ENCODE results near the gene GPX1. TPM values are rescaled to one million over a fixed set of nuclear protein-coding genes. Genes with fewer than 3 reads are reported as not detected.

GPX1 gene
- total and polyA plus RNA-seq, 2 of the 8 experiments (the other 6 are each of a cell fraction or from before 2014, with no cell fraction given) = 250 to 757 TPM

DNA sequence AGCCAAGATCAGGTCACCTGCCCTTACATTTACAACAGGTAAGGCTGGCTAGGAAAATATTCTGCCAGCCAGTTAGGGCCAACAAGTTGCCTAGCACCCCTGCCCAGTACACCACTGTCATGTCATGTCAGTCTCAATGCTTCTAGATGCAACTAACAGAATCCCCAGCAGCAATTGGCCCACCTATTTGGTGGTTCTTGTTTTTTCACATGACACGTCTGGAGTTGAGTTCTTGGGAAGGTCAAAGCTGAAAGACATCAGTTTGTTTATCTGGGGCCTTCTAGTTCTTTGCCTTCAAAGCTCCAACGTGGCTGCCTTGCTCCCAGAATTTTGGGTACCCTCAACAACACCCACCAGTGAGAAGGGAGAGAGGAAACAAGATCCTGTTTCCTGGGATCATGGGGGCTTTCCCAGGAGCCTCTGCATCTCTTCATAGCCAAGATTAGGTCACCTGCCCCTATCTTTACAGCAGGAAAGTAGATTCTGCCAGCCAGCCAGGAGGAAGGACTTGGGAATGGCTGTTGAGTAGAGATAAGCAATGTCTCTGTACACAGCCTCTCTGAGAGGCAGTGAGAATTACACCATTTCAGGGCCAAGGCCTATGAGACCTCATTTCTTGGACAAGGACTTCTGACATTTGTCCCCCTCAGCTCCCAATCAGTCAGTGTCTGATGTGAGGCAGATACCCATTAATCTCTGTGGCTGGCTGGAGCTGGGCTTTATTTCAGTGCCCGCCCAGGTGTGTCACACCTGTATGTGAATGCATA is 8.6 kb downstream of the GPX1 start:
- no peak overlapping the region for H3K4me2 ChIP-seq (ENCODE audit: insufficient read depth in 1 of 2, low read depth in 2 of 2, low read length in 2 of 2)
- H2BK20ac ChIP-seq (ENCODE audit: low read length) = no peak overlapping the region
- POLR2A ChIA-PET (ENCODE audit: partially characterized antibody) = interaction anchor here (0.7 to 4.3 kb wide), 2 partner anchors 9 to 148 kb away, joined by 3 to 20 read pairs; partner anchors contain the start of gene GPX1
- H3K9ac ChIP-seq (replicated peaks in 1 of 4; ENCODE audit: extremely low read depth in 1 of 4, low read depth in 3 of 4, low read length in 3 of 4) = no peak overlapping the region
- H4K8ac ChIP-seq (ENCODE audit: extremely low read depth, insufficient read depth, low read length) = no peak overlapping the region
- no peaks in the 10 kb centered on the region; the same call in 1 of the 2 replicates for H3K23me2 ChIP-seq (ENCODE audit: low read depth, low read length)
- TF ChIP-seq, protein P1, sequence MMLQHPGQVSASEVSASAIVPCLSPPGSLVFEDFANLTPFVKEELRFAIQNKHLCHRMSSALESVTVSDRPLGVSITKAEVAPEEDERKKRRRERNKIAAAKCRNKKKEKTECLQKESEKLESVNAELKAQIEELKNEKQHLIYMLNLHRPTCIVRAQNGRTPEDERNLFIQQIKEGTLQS (IDR thresholded peaks at IDR 0.05; ENCODE audit: insufficient read depth, low read depth, low read length) = no peak
- TF ChIP-seq NANOG (IDR thresholded peaks at IDR 0.05; ENCODE audit: insufficient read depth, low read depth, low read length, poor library complexity, severe bottlenecking) (no peak), EZH2 (IDR thresholded peaks at IDR 0.05; ENCODE audit: low read depth, low read length, severe bottlenecking) (no peak), MAFK (IDR thresholded peaks at IDR 0.05; ENCODE audit: low read depth, low read length) (no peak), CTBP2 (IDR thresholded peaks at IDR 0.05; ENCODE audit: borderline replicate concordance, insufficient read depth, insufficient read length, low read length) (no peak), ZNF274 (IDR thresholded peaks at IDR 0.05; ENCODE audit: borderline replicate concordance, extremely low read depth, low read length) (no peak), SP1 (IDR thresholded peaks at IDR 0.05; ENCODE audit: low read depth, low read length) (no peak), EGR1 (IDR thresholded peaks at IDR 0.05; ENCODE audit: borderline replicate concordance, low read depth, low read length) (no peak), BRCA1 (IDR thresholded peaks at IDR 0.05; ENCODE audit: low read depth, low read length) (no peak)
- TF ChIP-seq, protein P2, sequence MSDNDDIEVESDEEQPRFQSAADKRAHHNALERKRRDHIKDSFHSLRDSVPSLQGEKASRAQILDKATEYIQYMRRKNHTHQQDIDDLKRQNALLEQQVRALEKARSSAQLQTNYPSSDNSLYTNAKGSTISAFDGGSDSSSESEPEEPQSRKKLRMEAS (IDR thresholded peaks at IDR 0.05) = no peak
- H2BK120ac ChIP-seq (replicated peaks; ENCODE audit: low read depth, low read length) = no peak overlapping the region
- H3K4ac ChIP-seq (replicated peaks; ENCODE audit: insufficient read length, low read depth, low read length) = no peak overlapping the region
- H2BK15ac ChIP-seq (ENCODE audit: low read length) = no peak overlapping the region
- H4K20me1 ChIP-seq (replicated peaks in 1 of 2; ENCODE audit: control insufficient read depth in 1 of 2, insufficient read depth in 2 of 2, low read length in 2 of 2) = no peaks in the 10 kb centered on the region
- H2BK5ac ChIP-seq (ENCODE audit: low read depth, low read length) = no peak overlapping the region
- no peak overlapping the region for H3K4me3 ChIP-seq (ENCODE audit: extremely low read depth in 1 of 4, insufficient read depth in 2 of 4, low read depth in 3 of 4, low read length in 4 of 4)
- H3K9me3 ChIP-seq (ENCODE audit: insufficient read depth in 2 of 2, low read depth in 1 of 2, low read length in 1 of 2) = no peaks in the 10 kb centered on the region
- H3K27ac ChIP-seq (ENCODE audit: low read depth, low read length) = no peak overlapping the region
- H3K18ac ChIP-seq (ENCODE audit: extremely low read depth, low read length) = no peak overlapping the region
- CTCF ChIA-PET (ENCODE audit: partially characterized antibody) = interaction anchor here (0.6 to 2.9 kb wide), 3 partner anchors 10 to 33 kb away, joined by 3 to 11 read pairs (median 4); partner anchors contain the start of gene USP4
- no peak overlapping the region for H4K5ac ChIP-seq (ENCODE audit: insufficient read length, low read depth, low read length)
- no peak overlapping the region for H3K56ac ChIP-seq (replicated peaks; ENCODE audit: insufficient read length, low read depth, low read length)
- H2BK12ac ChIP-seq (ENCODE audit: low read depth, low read length) = no peak overlapping the region
- no peaks in the 10 kb centered on the region for H3K79me1 ChIP-seq (ENCODE audit: low read depth, low read length)
- H3K27me3 ChIP-seq (replicated peaks in 1 of 4; ENCODE audit: control insufficient read depth in 3 of 4, extremely low read depth in 1 of 4, insufficient read depth in 3 of 4, low read length in 3 of 4) = no peaks in the 10 kb centered on the region
- DNase-seq (ENCODE audit: low read depth in 1 of 2, low spot score in 2 of 2) (no peak), FAIRE-seq (no peak)
- no peak overlapping the region for H4K91ac ChIP-seq (replicated peaks; ENCODE audit: insufficient read length, low read length)
- H3K14ac ChIP-seq (ENCODE audit: insufficient read length) = no peak overlapping the region
- H3K4me1 ChIP-seq (replicated peaks in 1 of 4; ENCODE audit: control insufficient read depth in 3 of 4, insufficient read depth in 4 of 4, low read length in 3 of 4) = no peaks in the 10 kb centered on the region
- H3K79me2 ChIP-seq (ENCODE audit: control insufficient read depth in 1 of 2, insufficient read depth in 2 of 2, low read length in 2 of 2) = no peaks in the 10 kb centered on the region
- H3K36me3 ChIP-seq (ENCODE audit: control insufficient read depth in 2 of 4, insufficient read depth in 4 of 4, low read length in 3 of 4) = no peaks in the 10 kb centered on the region
- 88% methylated on average over 3 of the region's 3 CpGs; no CpG with 5 or more reads in 1 of the 2 experiments for whole genome bisulfite sequencing, 2 experiments (ENCODE audit: extremely low coverage in 1 of 2, insufficient coverage in 1 of 2, insufficient read length in 1 of 2, insufficient replicate concordance in 2 of 2, low coverage in 1 of 2, low lambda C conversion rate in 2 of 2, missing lambda C conversion rate in 1 of 2)
- H3K23ac ChIP-seq (ENCODE audit: insufficient read length) = no peak overlapping the region
- no peak overlapping the region for H2AFZ ChIP-seq (ENCODE audit: low read length)
- no peak overlapping the region for H2AK5ac ChIP-seq (ENCODE audit: low read depth, low read length)
